Testis (tissue), 2 donors: ENCODE measurements around the gene RELA.

Experiments used
- CTCF ChIP-seq, 3 experiments: fragments of 450-650 bp in 2 of 3; fragments of 200-600 bp in 1 of 3; sonication (generic) in 1 of 3; IDR thresholded peaks; one replicate each; pipeline ENCODE4 v1.5.1; 2016 to 2019; ENCODE audit warnings: antibody characterized with exemption in 3 of 3, mild to moderate bottlenecking in 2 of 3, moderate library complexity in 1 of 3
- POLR2A ChIP-seq: fragments of 450-650 bp; IDR thresholded peaks from one replicate; pipeline ENCODE4 v1.6.1; 2017; ENCODE audit warnings: antibody characterized with exemption, mild to moderate bottlenecking, moderate library complexity

DNA sequence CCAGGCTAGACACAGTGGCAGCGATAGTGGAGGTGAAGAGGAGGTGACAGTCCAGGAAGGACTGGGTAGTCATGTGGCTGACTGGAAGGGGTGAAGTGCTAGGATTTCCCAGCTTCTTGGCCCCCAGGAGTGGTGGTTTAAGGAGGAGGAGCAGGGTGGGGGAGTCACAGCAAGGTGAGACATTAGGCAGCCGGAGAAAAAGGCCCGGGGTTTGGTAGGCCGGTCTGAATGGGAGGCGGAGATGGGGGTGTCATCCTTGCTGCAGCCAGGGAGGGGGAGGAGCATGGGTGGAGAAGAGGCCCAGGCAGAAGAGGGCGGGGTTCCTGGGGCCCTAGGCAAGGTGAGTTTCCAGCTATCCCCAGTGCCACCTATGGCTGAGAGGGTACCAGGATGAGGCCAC lies 18.7 kb downstream of the RELA start:
- TF ChIP-seq CTCF (IDR thresholded peaks at IDR 0.05), result no peak
- no peak for TF ChIP-seq POLR2A
